Measurements from ENCODE around the gene ABCA4.

Gene ABCA4

GRCh38 chr1:94024104-94024792 is 96.7 kb downstream of the ABCA4 start:
- POLR2A ChIA-PET (ENCODE audit: low non-redundant PET): no interaction called here
- CTCF ChIA-PET: interaction anchor here (4.0 kb wide), 1 partner anchor 312 kb away, joined by 20 read pairs; no protein-coding TSS in a partner anchor
- DNase-seq (ENCODE audit: low spot score): no peak
- no peak overlapping the region for H3K27ac ChIP-seq
- no peak for TF ChIP-seq CTCF (conservative IDR thresholded peaks at IDR 0.05; ENCODE audit: low read depth)

- ChIA-PET POLR2A (ENCODE audit: low non-redundant PET) (no interaction called here), CTCF (interaction anchor here (0.5 to 4.0 kb wide), 4 partner anchors 17 to 320 kb away, joined by 3 to 20 read pairs (median 4); no protein-coding TSS in a partner anchor)
- DNase-seq (ENCODE audit: low spot score): no peak
- H3K27ac ChIP-seq: no peak overlapping the region
- no peak for TF ChIP-seq CTCF (conservative IDR thresholded peaks at IDR 0.05; ENCODE audit: low read depth)
Observed at GRCh38 chr1:94022471-94023189, 98.3 kb downstream of the ABCA4 start.

- CTCF ChIA-PET: interaction anchor here (0.5 to 4.0 kb wide), 4 partner anchors 112 to 591 kb away, joined by 3 to 20 read pairs (median 3); no protein-coding TSS in a partner anchor
- no peak for TF ChIP-seq CTCF (conservative IDR thresholded peaks at IDR 0.05; ENCODE audit: low read depth)
- POLR2A ChIA-PET (ENCODE audit: low non-redundant PET): no interaction called here
- no peak overlapping the region for H3K27ac ChIP-seq
- DNase-seq (ENCODE audit: low spot score): no peak
Observed at GRCh38 chr1:94020764-94021579, 100.0 kb downstream of the ABCA4 start.

- H3K27ac ChIP-seq: no peak overlapping the region
- ChIA-PET POLR2A (ENCODE audit: low non-redundant PET) (no interaction called here), CTCF (no interaction called here)
- no peak for TF ChIP-seq CTCF (conservative IDR thresholded peaks at IDR 0.05; ENCODE audit: low read depth)
- no peak for DNase-seq (ENCODE audit: low spot score)
Observed at GRCh38 chr1:94019327-94019726, 101.6 kb downstream of the ABCA4 start.

GRCh38 chr1:94017155-94017829 is 103.7 kb downstream of the ABCA4 start:
- no peak for TF ChIP-seq CTCF (conservative IDR thresholded peaks at IDR 0.05; ENCODE audit: low read depth)
- no peak overlapping the region for H3K27ac ChIP-seq
- ChIA-PET POLR2A (ENCODE audit: low non-redundant PET) (no interaction called here), CTCF (interaction anchor here (0.7 to 2.0 kb wide), 3 partner anchors 8 to 56 kb away, joined by 3 to 10 read pairs (median 4); no protein-coding TSS in a partner anchor)
- DNase-seq (ENCODE audit: low spot score): no peak

- TF ChIP-seq CTCF (conservative IDR thresholded peaks at IDR 0.05; ENCODE audit: low read depth): no peak
- POLR2A ChIA-PET (ENCODE audit: low non-redundant PET): no interaction called here
- CTCF ChIA-PET: interaction anchor here (0.9 to 2.0 kb wide), 2 partner anchors 10 to 46 kb away, joined by 4 to 10 read pairs; no protein-coding TSS in a partner anchor
- no peak for DNase-seq (ENCODE audit: low spot score)
- no peak overlapping the region for H3K27ac ChIP-seq
Observed at GRCh38 chr1:94015489-94015817, 105.5 kb downstream of the ABCA4 start.

All from RWPE1 (cell line).